DMS114 treated with DMSO at 0.1 percent for 48 hours (cell line): Measurements from ENCODE around the gene RAP1GAP.

Source experiments
- DNase-seq: peaks from one replicate; lab custom pipeline; 2025; ENCODE audit not compliant: unreplicated experiment; lab: John Stamatoyannopoulos, UW

The RAP1GAP gene

DNA sequence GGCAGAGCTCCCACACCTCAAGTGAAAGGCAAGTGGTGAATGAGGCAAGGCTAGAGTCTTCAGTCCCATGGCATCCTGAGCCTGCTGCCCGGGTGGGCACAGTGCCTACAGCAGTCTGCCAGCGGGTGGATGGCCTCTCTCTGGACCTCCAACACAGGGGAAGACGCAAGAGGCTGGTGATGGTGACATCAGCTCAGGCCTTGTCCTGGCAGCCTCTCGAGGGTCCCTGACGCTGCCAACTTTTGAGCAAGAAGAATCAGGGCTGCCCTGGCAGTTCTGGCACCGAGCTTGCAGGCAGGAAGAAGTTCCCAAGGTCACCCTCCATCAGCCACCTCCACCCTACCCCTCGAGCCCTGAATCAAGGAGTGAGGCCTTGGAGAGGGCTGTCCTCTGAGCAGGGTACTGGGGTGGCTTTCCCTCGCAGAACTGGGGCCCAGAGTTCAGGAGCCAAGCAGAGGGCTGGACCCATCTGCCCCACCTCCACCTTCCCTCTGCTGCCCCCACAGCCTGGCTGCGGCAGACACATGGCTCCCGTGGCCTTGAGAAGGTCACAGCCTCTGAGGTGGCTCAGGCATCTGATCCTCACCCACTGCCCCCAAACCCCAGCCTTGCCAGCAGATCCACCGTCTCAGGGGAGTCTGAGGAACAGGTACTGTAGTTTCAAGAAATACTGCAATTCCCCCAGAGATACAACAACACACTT is 5.8 kb downstream of the RAP1GAP start:
- no peak for DNase-seq

DNA sequence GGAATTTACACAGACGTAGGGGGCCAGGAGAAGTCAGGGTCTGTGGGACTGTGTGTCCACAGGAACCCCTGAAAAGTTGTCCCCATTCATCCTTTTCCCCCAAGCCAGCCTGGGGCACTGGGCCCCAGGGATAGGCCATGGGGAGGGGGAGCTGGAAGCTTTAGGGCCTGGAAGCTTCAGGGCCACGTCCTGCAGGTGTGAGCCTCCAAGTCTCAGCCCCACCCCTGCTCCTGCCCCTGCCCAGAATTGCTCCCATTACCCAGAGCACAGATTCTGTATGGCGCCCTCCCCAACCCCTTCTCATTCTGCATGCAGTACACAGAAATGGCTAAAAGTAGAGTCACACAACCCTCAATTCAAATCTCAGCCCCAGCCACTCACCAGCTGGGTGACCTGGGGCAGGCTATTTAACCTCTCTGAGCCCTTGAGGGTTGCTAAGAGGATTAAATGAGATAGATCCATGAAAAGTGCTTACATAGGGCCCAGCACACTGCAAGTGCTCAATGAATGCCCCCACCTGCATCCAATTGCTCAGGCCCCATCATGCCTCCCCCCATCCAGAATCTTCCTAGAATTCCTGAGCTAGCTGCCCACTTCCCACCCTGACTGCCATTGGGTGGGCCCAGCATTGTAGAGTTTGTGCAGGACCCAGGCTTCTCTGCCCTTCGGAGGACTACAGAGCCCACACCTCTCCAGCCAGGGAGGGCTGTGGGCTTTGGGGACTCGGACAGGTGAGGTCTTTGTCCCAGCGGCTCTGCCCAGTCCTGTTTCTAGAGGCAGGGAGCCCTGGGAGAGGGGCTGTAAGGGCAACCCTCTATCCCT is 6.5 kb downstream of the RAP1GAP start:
- no peak for DNase-seq

DNA sequence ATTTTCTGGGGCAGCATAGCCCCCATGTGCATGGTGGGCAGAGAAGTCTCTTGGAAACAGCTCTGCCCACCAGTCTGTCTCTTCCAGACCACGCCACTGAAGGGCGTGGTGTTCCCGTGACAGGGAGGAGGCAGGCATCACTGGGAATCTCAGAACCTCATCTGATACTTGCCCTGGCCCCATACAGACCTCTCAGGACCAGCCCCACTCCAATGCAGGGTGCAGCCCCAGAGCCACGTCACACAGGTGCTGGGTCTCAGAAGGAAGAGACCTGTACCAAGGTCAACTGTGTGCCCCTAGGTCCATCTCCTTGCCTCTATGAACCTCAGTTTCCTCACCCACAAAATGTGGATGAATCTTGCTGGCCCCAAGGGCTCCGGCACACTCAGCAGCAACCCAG is 7.3 kb downstream of the RAP1GAP start:
- no peak for DNase-seq

DNA sequence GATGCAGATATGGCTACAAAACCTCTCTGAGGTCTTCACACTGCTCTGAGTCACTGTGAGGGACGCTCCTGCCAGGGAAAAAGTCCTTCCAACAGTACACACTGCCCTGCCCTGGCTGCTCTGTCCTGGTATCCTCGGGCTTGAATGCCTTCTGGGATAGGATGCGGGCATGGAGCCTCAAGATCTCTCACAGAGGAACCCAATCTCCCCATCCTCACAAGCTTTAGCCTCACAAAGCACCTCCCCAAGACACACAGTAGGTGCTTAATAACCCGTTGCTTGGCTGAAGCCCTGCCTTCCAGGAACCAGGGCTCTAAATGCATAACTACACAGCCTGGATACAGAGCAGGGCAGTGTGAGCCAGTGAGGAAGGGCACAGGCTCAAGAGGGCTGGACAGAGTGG is 9.2 kb downstream of the RAP1GAP start:
- no peak for DNase-seq

DNA sequence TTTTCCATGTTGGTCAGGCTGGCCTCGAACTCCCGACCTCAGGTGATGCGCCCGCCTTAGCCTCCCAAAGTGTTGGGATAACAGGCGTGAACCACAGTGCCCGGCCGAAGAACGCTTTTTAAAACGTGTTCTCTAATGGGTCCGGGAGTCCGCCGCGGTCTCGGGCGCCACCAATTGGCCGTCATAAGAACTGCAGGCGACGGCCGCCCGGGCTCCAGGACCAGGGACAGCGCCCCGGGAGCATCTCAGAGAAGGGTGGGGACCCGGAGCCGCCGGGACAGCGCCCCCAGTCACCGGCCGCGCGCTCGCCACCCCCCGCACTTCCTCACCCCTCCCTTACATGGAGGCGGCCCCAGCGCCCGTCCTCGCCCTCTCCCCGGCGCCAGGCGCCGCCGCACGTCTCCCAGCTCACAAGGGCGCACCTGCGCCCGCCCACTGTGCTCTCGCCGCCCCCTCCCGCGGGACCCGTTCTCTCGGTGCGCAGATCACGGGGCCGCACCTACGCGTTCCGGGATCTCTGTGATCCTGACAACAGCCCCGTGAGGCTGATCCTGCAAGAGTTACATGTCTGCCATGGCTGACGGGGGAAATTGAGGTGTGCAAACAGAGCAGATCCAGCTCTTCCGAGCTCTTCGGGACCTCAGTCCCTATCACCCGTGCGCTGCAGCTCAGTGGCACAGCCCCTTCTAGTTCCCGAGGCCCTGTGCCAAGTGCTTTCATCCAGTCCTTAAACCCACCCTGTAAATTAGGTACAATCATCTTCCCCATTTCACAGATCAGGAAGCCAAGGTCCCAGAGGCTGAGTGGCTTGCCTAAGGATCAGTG is 9.8 kb downstream of the RAP1GAP start:
- DNase-seq, result no peak

DNA sequence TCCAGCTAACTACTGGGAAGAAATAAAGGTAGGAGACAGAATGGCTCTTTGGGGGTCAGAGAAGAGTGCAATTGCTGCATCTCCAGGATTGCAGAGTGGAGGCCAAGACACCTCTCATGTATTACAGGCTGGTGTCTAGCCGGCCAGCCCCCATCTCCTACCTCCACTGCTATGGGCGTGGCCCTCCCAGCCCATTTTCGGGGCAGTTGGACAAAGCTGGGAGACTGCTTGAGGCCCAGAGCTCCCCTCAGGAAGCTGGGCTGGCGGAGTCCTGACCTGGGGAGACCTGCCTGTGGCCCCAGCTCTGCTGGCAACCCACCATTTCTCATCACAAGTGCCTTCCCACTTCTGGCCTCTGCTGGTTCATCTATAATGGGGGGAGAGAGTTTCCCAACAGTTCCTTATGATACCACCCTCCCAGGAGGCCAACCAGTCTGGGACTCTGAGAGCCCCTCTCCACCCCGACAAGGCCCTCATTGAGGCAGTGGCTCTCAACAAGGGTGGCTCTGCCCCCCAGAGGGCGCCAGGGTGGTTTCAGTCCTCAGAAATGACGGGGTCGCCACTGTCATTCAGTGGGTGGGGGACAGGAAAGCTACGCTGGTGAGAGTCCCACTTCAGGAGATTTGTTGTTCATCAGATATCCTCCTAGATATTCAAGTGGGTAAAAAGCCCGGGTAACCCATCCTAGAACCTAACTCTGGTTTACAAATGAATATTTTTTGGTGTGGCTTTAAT is 11.5 kb downstream of the RAP1GAP start:
- no peak for DNase-seq

DNA sequence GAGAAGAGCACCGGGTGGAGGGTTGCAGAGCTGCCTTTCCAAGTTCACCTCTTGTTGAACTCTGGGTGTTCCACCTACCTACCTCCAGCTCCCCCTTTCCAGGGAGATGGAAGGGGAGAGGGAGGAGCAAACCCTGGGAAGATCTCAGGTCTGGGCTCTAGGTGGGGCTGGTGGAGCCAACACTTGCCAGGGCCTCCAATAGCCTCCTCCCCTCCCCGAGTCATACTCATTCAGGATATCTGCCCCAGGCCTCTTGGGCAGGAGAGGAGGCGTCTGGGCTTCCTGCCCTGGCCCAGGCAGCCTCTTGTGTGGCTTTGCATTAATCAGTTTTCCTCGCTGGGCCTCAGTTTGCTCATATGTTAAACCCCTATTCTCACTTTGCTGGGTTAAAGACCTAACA is 13.4 kb downstream of the RAP1GAP start:
- no peak for DNase-seq

DNA sequence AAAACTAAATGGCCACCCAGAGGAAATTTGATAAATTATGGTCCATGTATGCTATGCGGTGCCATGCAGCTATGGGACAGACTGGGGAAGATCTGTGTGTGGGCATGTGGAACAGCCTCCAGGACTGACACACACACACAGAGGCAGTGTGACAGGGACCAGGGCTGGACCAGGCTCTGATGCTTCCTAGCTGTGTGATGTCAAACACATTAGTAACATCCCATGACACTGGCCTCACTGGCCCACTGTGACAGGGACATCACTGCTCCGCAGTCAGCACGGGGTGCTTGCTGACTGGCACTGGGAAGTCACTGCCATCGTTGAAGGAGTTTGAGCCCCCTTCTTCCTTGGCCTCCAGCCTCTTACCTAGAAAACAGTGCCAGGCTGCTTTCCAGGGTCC is 13.9 kb downstream of the RAP1GAP start:
- DNase-seq, result no peak

DNA sequence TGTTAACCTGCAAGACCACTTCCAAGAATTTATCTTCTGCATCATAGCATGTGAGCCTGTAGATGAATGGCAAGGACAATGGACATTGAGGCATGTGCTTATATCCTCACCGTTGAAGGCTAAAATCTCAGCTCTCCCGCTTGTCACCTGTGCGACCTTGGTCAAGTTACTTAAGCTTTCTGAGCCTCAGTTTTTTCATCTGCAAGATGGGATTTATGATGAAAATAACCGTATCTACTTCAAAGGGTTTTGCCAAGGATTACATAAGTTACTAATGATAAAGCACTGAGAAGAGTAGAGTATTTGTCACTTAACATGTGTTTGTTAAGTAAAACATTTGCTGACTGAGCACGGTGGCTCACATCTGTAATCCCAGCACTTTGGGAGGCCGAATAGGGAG is 14.9 kb downstream of the RAP1GAP start:
- no peak for DNase-seq

DNA sequence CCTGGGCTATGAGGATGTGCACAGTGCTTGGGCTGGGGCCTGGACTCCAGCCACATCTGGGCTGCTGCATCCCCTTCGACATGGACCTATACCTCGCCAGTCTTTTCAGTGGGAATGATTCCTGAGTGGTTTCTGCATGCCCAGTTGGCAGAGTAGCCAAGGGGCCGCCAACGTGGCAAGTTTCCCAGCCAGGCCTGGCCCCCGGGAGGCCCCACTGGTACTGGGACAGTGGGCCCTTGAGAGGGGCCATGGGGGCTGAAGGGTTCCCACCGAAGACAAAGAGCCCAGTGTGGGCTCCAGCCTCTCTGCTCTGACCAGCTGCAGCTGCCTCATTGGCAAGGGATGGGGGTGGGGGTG is 15.4 kb downstream of the RAP1GAP start:
- DNase-seq, result no peak

DNA sequence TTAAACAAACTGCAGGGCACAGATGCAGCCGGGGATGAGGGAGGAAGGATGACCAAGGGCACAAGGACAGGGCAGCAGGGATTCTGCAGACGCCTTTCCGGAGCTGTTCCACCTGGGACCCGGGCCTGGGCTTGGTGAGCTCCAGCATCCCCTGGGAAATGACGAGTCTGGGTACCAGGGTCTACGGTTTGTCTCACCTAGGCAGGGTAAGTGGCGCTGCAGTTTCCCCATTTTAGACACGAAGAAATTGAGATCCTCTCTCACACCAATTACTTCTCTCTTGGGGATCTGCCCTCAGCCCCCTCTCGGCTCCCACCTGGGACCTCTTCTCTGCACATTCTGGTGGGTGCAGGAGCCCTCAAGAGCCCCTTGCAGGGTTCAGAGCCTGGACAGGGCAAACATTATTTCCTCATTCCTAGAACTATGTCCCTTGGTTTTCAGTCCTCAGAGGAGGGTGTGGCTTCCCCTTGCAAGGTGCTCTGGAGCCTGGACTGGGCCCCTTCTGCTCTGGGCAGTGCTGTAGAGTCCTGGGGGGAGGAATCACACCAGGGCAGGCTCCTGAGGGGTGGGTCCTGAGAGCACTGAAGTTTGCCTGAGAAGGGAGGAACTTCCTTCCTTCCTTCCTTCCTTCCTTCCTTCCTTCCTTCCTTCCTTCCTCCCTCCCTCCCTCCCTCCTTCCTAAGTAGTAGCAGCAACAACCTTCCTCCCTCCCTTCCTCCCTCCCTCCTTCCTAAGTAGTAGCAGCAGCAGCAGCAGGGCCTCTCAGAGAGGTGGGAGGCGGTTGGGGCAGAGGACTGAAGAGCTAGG is 16.0 kb downstream of the RAP1GAP start:
- no peak for DNase-seq

DNA sequence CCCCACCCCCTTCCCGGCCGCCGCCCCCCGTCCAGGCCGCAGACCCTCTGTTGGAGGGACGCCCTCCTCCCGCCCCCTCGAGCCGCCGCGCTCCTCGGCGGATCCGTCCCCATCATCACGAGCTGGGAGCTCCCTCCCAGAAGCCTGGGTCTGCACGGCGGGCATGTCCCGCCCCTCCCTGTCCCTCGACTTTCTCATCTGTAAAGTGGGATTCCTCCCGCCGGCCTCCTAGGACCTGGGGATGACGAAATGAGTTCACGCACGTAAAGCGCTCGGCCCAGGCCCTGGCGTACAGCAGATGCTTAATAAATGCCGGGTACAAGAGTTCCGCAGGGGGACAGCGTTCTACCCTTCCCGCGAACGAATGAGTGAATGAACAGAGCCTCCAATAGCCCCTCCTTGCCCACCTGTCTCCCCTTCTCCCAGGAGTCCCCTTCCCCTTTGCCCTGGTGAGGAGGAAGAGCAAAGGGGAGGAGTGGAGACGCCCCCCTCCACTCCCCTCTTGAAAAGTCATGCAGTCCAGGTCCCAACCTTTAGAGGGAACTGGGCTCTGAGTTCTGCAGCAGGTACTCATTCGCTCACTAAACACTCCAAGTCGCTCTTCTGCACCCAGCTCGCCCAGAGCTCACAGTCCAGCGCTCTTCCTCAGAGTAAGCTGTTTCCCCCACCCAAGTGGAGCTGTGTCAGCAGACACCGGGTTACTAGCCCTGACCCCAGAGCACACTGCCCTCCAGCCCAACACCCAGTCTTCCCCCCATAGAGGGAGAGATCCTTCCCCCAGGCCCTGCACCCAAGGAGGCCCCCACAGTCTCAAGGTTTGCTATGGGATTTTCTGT is 16.8 kb downstream of the RAP1GAP start:
- DNase-seq, result no peak

DNA sequence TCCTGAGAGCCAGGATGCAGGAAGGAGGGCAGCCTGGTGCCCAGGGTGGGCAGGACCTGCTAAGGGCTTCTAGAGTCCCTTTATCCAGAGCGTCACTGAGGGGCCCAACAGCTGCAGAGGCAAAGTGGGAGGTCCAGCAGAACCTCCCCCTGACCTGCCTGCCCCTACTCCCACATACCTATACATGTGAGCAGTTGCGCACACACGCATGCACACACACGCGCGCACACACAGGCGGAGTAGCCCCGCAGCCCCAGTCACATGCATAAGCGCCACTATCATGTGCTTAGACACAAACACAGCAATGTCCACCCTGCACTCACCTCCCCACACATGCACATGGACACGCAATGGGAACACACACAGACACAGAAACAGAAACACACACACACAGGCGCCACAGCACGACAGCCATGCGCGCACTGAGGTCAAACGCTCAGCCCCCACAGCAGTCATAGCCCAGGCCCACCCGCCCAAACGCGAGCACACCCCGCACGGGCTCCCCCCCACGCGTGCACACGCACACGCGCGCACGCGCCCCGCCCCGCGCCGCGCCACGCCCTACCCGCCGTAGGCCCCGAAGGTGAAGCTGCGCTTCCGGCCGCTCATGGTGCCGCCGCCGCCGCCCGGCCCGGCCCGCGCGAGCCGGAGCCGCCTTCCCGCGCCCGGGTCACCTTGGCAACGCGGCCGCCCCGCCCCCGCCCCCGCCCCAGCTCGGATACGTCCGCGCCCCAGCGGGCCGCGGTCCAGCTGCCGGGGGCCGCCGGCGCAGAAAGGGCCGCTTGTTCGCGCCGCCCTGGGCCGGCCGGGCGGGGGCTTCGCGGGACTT is 17.7 kb downstream of the RAP1GAP start:
- no peak for DNase-seq

DNA sequence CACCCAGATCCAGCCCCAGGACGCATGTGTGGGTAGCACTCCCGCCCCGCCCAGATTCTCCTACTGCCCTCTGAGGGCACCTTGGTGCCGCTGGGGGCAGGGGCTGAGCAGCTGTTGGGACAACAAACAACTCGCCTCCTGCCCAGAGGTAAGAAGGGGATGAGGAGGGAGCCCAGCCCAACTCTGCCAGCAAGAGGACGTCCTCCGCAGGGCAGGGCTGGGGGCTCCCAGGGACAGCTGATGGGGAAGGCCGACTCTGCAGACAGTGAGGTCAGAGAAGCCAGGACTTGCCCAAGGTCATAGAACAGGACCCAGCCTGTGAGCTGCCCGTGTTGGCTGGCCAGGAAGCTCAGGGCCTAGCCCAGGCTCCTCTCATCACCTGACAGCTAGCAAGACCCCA is 18.8 kb downstream of the RAP1GAP start:
- DNase-seq, result no peak

DNA sequence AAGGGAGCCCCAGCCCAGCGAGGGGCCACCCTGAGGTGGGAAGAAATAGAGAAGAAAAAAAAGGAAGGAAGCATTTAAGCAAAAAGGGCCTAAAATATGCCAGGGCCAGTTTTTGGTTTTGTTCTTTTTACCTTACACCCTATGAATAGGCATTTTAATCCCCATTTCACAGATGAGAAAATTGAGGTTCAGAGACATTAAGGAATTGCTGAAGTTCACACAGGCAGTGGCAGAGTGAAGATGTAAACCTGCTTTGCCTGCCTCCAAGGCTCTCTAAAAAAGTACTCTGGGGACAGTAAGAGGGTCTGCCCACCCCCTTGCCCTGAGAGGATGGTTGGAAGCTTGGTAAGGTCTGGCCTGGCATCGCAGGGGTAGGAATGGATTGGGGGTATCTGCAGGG is 19.8 kb downstream of the RAP1GAP start:
- no peak for DNase-seq

DNA sequence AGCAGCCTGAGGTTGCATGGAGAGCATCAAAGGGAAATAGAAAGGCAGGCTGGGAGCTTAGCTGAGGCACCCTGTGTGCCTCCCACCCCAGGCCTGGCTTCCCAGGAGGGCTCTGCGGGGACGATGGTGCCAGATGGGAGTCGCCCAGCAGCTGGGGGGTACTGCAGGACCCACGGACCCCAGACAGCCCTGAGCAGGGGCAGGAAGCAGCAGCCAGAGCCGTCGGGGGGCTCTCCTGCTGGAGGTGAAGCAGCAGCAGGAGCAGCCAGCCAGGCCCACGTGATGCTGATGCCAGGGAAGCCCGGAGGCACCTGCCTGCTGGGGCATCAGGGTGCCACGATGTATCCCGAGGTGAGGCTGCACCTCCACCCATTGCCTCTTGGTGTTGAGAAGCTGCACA is 20.4 kb downstream of the RAP1GAP start:
- DNase-seq, result no peak

DNA sequence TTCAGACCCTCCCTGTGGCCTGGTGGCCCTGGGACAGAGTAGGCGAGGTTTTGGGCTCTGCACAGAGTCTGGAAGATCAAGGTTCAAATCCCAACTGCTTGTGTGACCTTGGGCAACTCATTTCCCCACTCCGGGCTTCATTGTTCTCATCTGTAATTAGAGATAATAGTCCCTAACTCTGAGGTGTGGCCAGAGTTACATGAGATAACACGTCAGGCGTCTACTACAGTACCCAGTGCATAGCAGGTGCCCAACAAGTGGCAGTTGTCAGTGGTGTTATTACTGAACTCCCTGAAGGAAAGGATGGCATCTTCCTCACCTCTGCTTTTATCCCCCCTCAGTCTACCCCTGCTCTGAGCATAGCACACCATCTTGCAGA is 20.8 kb downstream of the RAP1GAP start:
- no peak for DNase-seq

DNA sequence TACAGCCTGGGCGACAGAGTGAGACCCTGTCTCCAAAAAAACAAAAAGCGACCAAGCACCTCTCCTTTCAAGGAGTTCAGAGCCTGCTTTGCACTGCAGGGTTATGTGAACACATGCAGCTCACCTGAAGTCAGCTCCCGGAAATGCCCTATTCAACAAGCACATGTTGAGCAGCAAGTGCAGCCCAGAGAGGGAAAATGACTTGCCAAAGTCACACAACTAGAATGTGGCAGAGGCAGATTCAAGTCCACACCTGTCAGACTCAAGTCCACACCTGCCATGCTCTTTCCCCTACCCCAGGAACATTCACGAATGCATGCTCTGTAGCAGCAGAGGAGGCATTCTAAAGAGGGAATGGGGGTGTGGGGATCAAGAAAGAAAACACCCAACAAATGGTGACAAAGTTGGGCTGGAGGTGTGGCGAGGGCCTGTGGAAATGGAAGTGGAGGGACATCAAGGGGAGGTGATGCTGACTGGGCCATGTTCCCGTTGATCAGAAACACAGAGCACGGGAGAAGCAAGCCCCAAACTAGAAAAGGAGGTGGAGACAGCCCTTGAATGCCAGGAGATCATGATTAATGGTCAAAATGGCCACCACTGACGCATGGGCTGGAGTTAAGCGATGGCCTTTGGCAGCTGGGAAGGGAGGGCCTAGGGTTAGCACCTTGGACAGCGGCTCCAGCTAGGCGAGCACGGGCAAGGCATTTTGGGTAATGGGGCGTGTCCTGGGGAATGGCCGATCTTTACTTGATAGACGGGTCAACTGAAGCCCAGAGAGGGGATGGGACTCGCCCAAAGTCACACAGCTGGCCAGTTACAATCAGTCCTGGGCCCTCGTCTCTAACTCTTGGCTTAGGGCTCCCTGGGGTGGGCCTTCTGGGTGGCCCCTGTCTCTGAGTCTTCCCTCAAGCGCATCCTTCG is 21.5 kb downstream of the RAP1GAP start:
- DNase-seq, result no peak
